ENCODE measurements around the gene C11orf24.

C11orf24 gene

DNA sequence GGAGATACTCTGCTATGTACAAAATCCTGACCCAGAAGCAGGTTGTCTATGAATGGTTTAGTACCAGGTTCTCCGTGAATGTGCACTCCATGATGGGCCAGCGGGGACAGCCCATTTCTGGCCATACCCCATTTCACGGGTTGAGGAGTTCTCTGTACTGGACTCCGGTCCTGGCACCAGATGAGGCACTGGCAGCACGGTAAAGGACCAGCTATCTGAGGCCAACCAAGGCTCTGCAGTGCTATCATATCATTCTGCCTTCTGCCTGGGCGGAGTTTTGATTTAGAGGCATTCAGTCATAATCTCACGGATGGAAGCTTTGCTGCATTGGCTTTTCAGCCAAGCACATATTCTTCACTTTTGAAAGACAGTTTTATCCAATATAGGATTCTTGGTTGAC, 40.2 kb downstream of the C11orf24 start:
- FAIRE-seq (no peak), DNase-seq (ENCODE audit: insufficient read length, low spot score) (no peak)
- TF ChIP-seq, protein P1, sequence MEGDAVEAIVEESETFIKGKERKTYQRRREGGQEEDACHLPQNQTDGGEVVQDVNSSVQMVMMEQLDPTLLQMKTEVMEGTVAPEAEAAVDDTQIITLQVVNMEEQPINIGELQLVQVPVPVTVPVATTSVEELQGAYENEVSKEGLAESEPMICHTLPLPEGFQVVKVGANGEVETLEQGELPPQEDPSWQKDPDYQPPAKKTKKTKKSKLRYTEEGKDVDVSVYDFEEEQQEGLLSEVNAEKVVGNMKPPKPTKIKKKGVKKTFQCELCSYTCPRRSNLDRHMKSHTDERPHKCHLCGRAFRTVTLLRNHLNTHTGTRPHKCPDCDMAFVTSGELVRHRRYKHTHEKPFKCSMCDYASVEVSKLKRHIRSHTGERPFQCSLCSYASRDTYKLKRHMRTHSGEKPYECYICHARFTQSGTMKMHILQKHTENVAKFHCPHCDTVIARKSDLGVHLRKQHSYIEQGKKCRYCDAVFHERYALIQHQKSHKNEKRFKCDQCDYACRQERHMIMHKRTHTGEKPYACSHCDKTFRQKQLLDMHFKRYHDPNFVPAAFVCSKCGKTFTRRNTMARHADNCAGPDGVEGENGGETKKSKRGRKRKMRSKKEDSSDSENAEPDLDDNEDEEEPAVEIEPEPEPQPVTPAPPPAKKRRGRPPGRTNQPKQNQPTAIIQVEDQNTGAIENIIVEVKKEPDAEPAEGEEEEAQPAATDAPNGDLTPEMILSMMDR (IDR thresholded peaks at IDR 0.05; ENCODE audit: insufficient read depth, missing control alignments) = no peak

DNA sequence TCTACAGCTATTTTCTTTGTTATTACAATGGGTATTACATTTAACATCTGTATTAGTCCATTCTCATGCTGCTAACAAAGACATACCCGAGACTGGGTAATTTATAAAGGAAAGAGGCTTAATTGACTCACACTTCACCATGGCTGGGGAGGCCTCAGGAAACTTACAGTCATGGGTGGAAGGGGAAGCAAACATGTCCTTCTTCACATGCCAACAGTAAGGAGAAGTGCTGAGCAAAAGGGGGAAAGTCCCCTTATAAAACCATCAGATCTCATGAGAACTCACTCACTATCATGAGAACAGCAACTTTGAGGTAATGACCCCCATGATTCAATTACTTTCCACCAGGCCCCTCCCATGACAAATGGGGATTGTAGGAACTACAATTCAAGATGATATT, 42.2 kb downstream of the C11orf24 start:
- TF ChIP-seq, protein P1 (IDR thresholded peaks at IDR 0.05; ENCODE audit: insufficient read depth, missing control alignments) = no peak
- DNase-seq (ENCODE audit: insufficient read length, low spot score) = no peak
- FAIRE-seq = no peak

DNA sequence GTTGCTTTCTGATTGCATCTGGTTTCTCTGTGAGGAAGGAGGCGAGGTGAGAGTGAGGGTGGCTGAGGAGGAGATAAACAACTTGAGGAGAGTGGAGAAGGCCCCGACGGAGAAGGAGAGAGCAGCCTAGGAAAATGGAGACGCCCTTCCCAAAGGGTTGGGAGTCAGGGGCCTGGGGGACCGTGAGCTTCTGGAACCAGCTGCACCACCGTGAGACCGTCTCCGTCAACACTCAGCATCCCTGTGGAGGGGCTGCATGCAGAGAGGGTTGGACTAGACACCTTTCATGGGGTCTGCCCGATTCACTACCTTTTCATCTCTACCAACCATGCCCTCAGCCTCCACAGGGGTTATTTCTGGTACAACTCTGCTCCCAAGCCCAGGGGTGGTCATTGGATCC, 45.4 kb downstream of the C11orf24 start:
- no peak for DNase-seq (ENCODE audit: insufficient read length, low spot score)
- FAIRE-seq = no peak
- TF ChIP-seq, protein P1 (IDR thresholded peaks at IDR 0.05; ENCODE audit: insufficient read depth, missing control alignments) = no peak

DNA sequence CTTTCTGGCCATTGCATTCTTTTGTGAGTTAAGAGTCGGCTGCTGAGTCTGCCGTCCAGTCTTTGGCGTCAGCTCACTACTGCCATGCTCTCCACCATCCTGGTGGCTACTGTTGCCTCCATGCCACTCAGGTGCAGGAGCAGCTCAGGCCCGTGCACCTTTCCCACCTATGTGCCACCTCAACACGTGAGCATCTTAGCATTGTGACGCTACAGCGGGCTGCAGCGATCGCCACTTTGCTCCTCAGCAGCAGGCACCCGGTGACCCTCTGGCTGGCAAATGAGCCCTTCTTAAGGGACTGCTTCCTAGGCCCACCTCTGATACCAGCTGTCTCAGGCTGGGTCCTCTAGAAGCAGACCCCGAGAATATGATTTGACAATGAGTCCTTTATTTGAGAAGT, 47.2 kb downstream of the C11orf24 start:
- no peak for DNase-seq (ENCODE audit: insufficient read length, low spot score)
- FAIRE-seq = no peak
- TF ChIP-seq, protein P1 (IDR thresholded peaks at IDR 0.05; ENCODE audit: insufficient read depth, missing control alignments) = no peak

DNA sequence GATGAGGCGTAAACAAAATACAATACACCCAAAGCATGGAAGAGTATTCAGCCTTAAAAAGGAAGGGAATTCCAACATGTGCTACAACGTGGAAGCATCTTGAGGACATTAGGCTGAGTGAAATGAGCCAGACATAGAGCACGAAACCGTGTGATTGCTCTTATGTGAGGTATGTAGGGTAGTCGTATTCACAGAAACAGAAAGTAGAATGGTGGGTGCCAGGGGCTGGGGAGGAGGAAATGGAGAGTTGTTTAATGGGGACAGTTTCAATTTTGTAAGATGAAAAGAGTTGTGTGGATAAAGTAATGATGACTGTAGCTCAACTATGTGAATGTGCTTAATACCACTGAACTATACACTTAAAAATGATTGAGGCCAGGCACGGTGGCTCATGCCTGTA, 48.5 kb downstream of the C11orf24 start:
- no peak for DNase-seq (ENCODE audit: insufficient read length, low spot score)
- TF ChIP-seq, protein P1 (IDR thresholded peaks at IDR 0.05; ENCODE audit: insufficient read depth, missing control alignments) = no peak
- FAIRE-seq = no peak

DNA sequence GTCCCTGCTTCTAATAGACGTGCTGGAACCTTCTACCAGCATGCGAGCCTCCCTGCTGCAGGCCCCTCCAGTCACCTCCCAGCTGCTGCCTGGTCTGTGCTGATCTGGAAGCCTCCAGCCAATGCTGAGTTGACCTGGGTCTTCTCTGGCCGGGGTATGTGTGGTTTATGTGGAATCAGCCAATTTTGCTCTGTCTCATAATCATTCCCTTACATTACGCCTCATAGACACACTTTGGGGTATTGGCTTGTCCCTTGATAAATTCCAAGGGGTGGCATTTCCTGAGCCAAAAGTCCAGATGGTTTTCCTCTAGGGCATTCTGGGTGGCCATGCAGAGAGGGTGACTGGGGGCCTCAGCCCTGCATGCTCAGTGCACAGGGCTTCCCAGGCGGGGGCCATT, 50.4 kb downstream of the C11orf24 start:
- TF ChIP-seq, protein P1 (IDR thresholded peaks at IDR 0.05; ENCODE audit: insufficient read depth, missing control alignments) = no peak
- DNase-seq (ENCODE audit: insufficient read length, low spot score) (no peak), FAIRE-seq (no peak)

DNA sequence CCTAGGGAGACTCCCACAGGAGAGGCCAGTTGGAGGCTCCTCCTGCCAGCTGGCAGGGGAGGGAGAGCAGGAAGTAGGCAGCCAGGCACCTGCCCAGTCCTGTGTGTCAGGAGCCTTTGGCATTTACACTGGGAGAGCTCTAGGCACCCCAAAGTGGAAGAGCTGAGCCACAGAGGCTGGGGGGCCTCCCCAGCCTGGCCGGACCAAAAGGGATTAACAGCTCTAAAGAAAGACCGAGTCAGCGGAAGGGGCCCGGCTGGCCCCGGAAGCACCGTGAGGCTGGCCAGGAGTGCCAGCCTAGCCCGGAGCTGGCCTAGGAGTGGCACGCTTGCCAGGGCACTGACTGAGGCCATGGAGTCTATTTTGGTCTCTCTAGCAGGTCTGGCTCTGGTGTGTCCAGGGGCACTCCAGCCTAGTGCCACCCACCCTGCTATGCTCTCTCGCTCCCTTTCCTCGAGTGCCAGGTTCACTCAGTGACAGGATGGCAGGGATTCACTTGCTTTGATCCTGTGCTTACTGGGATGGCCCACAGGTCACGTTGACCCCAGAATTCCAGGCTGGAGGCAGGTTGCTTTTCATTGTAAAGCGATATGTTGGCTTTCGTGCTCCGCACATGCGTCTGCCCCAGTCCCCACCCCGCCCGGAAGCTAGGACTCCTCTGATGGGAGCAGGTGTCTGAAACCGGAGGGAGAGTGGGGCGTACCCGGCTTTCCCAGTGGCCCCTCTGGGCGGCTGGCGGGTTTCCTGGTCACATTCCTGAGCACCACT, 55.4 kb downstream of the C11orf24 start:
- TF ChIP-seq, protein P1 (IDR thresholded peaks at IDR 0.05; ENCODE audit: insufficient read depth, missing control alignments) = no peak
- no peak for DNase-seq (ENCODE audit: insufficient read length, low spot score)

More for the DNA sequence above, 55.4 kb downstream of the C11orf24 start:
- no peak for FAIRE-seq
